ENCODE data around the gene RAB11FIP4. TPM values are rescaled to one million over a fixed set of nuclear protein-coding genes. Genes with fewer than 3 reads are reported as not detected.
A peak's percentile ranks its signal among the peaks of the same experiment; 100 is the strongest.

Gene RAB11FIP4
- total and polyA plus RNA-seq, 2 of the 13 experiments (the other 11 are each of a cell fraction or from before 2014, with no cell fraction given), result 28.0 to 89.3 TPM

DNA sequence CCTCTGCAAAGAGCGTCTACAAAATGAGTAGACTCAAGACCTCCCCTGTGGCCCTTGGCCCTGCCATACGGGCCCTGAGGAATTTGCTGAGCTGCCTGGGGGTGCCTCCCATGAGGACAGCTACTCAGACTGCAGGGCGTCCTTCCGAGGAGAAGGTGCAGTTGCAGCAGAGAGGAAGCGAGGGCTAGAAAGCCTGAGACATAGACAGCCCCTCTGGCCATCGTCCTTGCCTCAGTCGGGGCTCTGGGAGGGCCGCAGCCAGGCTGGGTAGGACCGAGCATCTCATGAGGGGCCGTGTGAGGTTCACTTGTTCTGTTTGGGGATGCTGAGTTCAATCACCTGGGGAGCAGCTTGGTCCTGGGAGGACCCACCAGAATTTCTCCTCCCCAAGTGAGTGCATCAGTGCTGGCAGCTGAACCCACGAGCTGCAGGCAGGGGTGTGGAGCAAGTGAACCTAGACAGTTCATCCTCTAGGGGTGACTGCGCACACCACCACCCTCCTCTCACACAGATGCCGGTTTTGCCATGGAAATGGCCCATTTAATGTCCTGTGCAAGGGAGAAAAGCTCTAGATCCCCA is 20.3 kb downstream of the RAB11FIP4 start:
- intact Hi-C loops (cut with micrococcal nuclease; ENCODE audit: unreplicated experiment), result no loop called here
- CTCF ChIA-PET (ENCODE audit: low intra/inter-chr PET ratio, low total read pairs), result no interaction called here
- ATAC-seq, result no peak

DNA sequence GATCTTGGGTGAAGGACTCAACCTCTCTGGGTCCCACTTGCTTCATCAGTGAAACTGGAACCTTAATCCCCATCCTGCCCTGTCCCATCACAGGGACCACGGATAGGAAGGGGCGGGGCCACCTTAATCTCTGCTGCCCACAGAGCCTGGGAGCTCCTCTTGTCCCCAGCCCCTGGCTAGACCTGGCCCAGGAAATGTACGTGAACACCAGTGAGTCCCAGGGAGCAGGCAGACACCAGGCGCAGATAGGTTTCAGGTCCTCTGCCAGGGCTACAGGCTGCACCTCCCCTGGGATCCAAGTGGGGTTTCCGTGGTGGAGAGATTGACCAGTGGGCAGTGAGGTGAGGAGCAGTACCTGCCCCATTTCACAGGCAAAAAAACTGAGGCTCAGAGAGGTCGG is 21.0 kb downstream of the RAB11FIP4 start:
- Histone ChIP-seq H4K20me1 (ENCODE audit: insufficient read depth, low read length) (no peaks in the 10 kb centered on the region), H3K27ac (ENCODE audit: extremely low read length, insufficient read depth, low read length) (no peak overlapping the region), H3K79me2 (ENCODE audit: insufficient read depth, low read length) (no peaks in the 10 kb centered on the region), H3K4me2 (ENCODE audit: low read depth, low read length) (no peak overlapping the region), H3K4me1 (ENCODE audit: insufficient read depth, low read length) (peaks cover 27% of the 10 kb centered on the region), H3K9me3 (ENCODE audit: low read length) (no peaks in the 10 kb centered on the region), H3K4me3 (replicated peaks in 1 of 3; ENCODE audit: insufficient read depth in 1 of 3, low read depth in 2 of 3, low read length in 3 of 3) (no peak overlapping the region), H3K36me3 (replicated peaks in 1 of 2; ENCODE audit: control insufficient read depth in 1 of 2, insufficient read depth in 2 of 2, low read length in 2 of 2) (no peaks in the 10 kb centered on the region), H3K27me3 (ENCODE audit: control insufficient read depth in 1 of 2, insufficient read depth in 2 of 2, low read length in 2 of 2) (peaks cover 1 to 29% of the 10 kb centered on the region in 2 experiments; a peak in 3 of 5 replicates), H2AFZ (ENCODE audit: low read length) (no peak overlapping the region), H3K9ac (ENCODE audit: insufficient read depth, low read depth, low read length) (no peak overlapping the region)
- WGBS (ENCODE audit: low lambda C conversion rate), result 35% methylated on average over 5 of the region's 6 CpGs
- no peak for DNase-seq (ENCODE audit: low spot score)
- in situ Hi-C loops (cut with HindIII; ENCODE audit: extremely low pct_ligation_motif_present, low pct_unique_long_range_greater_than_20kb), result no loop called here
- CTCF ChIA-PET (ENCODE audit: low intra/inter-chr PET ratio, low total read pairs), result no interaction called here
- intact Hi-C loops (cut with micrococcal nuclease; ENCODE audit: unreplicated experiment), result no loop called here
- no TSS peak for BruUV-seq (replicated peaks)
- FAIRE-seq, result no peak
- no peak for ATAC-seq
- TF ChIP-seq IRX3 (CRISPR knock-in tag; IDR thresholded peaks at IDR 0.05; ENCODE audit: borderline replicate concordance, low read depth) (no peak), ZNF501 (CRISPR knock-in tag; IDR thresholded peaks at IDR 0.05) (no peak), ZNF629 (CRISPR knock-in tag; conservative IDR thresholded peaks at IDR 0.05) (0 out of 2 replicates have a peak, but pooled peaks have one; percentile 21)
- POLR2A ChIA-PET, result no interaction called here

More for the DNA sequence above, 20.3 kb downstream of the RAB11FIP4 start:
- WGBS (ENCODE audit: low lambda C conversion rate), result 0% methylated on average over 1 of the region's 13 CpGs
- POLR2A ChIA-PET, result no interaction called here
- BruUV-seq (replicated peaks), result no TSS peak
- H3K9ac ChIP-seq (ENCODE audit: insufficient read depth, low read depth, low read length), result no peak overlapping the region
- no peak for DNase-seq (ENCODE audit: low spot score)
- no peak overlapping the region for H3K27ac ChIP-seq (ENCODE audit: extremely low read length, insufficient read depth, low read length)
- no peaks in the 10 kb centered on the region for H3K9me3 ChIP-seq (ENCODE audit: low read length)
- no peak overlapping the region for H2AFZ ChIP-seq (ENCODE audit: low read length)
- peaks cover 1 to 29% of the 10 kb centered on the region in 2 experiments; a peak in 3 of 5 replicates for H3K27me3 ChIP-seq (ENCODE audit: control insufficient read depth in 1 of 2, insufficient read depth in 2 of 2, low read length in 2 of 2)
- no peaks in the 10 kb centered on the region for H4K20me1 ChIP-seq (ENCODE audit: insufficient read depth, low read length)
- no peaks in the 10 kb centered on the region for H3K79me2 ChIP-seq (ENCODE audit: insufficient read depth, low read length)
- H3K4me3 ChIP-seq (replicated peaks in 1 of 3; ENCODE audit: insufficient read depth in 1 of 3, low read depth in 2 of 3, low read length in 3 of 3), result no peak overlapping the region
- in situ Hi-C loops (cut with HindIII; ENCODE audit: extremely low pct_ligation_motif_present, low pct_unique_long_range_greater_than_20kb), result no loop called here
- no peaks in the 10 kb centered on the region for H3K36me3 ChIP-seq (replicated peaks in 1 of 2; ENCODE audit: control insufficient read depth in 1 of 2, insufficient read depth in 2 of 2, low read length in 2 of 2)
- H3K4me1 ChIP-seq (ENCODE audit: insufficient read depth, low read length), result peaks cover 19% of the 10 kb centered on the region
- H3K4me2 ChIP-seq (ENCODE audit: low read depth, low read length), result no peak overlapping the region
- TF ChIP-seq RXRB (CRISPR knock-in tag; IDR thresholded peaks at IDR 0.05; ENCODE audit: borderline replicate concordance) (no peak), ZNF816 (CRISPR knock-in tag; IDR thresholded peaks at IDR 0.05; ENCODE audit: borderline replicate concordance) (no peak), YY1 (IDR thresholded peaks at IDR 0.05; ENCODE audit: insufficient read depth, insufficient replicate concordance, low read depth, low read length) (no peak), ZNF143 (CRISPR knock-in tag; IDR thresholded peaks at IDR 0.05) (no peak)
- FAIRE-seq, result no peak

Measured in HepG2 (cell line).